Suppressor macrophage (primary cell): ENCODE measurements around the gene EFEMP2.
"Not testable (repeated sequence)": the region's sequence is repeated elsewhere in the genome, so short reads cannot be mapped to it uniquely, and the experiment has no call there.

Experiments used
- DNase-seq, 4 experiments: peaks; one replicate each; pipeline ENCODE4 v3.0.0-alpha.2; 2020 to 2022

Gene EFEMP2

DNA sequence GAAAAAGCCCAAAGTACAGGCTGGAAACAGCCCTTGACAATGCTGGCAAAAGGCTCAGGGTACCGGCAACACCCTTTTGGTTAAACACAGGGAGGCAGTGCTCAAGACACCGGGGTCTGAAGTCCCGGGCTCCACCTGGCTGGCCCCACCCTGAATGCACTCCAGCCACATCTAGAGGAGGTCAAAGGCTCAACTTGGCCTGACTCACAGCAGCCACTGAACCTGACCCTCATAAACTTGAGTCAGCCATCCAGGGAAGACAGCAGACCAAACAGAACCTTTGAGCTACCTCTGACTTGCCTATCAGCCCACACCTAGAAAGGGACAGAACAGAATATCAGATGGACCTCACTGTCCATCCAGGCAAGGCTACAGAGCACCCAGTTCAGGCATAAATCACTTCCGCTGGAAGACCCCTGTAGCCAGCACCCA is 18.4 kb downstream of the EFEMP2 start:
- DNase-seq, result no peak

DNA sequence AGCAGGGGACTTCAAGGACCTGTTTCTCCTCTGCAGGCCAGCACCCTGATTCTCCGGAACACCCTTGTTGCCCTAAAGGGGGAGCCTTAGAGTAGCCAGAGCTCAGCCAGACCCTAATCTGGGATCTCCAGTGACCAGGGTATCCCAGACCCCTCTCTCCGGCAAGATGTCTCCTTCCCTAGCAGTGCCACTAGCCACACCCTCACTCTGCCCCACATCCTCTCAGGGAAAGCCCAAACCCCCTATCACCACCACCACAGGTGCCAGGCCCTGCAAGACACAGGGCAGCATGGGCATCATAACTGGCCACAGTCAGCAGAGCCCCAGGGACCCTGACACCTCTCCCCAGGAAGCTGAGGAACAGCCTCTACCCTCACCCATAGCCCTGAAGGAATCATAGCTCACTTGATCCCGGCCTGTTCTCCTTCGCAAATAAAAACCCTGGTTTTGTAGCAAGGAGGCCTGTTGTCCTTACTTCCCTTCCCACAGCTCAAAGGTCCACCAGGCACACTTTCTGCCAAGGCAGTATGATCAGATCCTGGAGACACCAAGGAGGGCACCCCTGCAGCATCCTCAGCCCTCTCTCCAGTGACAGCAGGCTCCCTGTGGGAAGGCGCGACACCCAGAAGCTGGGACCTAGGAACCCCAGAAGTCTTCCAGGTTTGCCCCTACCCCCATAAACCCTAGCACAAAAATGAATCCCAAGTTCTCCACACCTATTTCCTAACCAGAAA is 19.2 kb downstream of the EFEMP2 start:
- no peak for DNase-seq

DNA sequence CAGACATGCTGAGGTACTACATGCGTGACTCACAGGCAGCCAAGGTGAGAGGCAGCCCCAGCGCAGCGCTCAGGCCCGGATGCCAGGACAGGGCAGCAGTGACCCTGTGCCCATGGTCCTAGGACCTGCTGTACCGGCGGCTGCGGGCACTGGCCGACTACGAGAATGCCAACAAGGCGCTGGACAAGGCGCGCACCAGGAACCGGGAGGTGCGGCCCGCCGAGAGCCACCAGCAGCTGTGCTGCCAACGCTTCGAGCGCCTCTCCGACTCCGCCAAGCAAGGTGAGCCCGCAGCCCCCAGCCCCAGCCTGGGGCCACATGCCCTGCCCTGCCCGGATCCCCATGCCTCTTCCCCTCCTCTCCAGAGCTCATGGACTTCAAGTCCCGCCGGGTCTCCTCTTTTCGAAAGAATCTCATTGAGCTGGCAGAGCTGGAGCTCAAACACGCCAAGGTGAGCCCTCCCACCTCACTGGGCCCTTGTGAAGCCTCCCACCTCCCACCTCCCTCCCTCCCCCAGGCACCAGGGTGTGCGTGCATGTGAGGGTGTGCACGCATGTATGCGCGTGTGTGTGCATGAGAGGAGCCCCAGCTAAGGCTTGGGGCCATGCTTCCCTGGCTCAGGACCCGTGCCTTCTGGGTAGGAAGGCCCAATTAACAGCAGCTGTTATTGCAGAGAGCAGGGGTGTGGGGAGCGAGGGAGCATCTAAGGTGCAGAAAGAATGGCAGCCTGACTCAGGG is 19.9 kb downstream of the EFEMP2 start:
- no peak for DNase-seq

DNA sequence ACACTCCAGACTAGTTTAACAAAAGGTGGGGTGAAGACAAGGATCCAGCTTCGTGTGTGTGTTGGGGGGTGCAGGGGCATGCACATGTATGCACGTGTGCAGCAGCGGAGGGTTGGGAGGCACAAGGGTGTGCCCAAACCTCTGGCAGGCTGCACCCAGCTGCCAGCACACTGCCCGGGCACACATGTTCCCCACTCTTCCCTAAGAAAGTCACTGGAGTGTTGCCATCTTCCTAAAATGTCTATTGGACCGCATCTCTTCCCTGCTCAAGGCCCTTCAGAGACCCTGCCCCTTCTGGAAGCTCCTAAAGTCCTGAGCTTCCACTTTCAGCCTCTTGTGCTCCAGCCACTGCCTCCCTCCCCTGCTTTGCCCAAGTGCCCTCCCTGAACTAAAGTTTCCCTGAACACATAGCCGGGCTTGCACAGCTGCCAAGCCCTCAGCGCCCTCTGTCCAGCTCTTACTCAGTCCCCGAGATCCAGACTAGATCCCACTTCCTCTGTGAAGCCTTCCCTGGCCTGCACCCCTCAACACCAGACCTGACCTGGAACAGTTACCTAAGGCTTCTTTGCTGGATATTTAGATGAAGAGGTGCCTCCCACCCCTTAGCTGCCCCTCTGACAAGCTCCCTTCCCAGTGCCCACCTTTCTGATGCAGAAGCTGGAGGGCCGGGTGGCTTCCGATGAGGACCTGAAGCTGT is 20.6 kb downstream of the EFEMP2 start:
- no peak for DNase-seq

DNA sequence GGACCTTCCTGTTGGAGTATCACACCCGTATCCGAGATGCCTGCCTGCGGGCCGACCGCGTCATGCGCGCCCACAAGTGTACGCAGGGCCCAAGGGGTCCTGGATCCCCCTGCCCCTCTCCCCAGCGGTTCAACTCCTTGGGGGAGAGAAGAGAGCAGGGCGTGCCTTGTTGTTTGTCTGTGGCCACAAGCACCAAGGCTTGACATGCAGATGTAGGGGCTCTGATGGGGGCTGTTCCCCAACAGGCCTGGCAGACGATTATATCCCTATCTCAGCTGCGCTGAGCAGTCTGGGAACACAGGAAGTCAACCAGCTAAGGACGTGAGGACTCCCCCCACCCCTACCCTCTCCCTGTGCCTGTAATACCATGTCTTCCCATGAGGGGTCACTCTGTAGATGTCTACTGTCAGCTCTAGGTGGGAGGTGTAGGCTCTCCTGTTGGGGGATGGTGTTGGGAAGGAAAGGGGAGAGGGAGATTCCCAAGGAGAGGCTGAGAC is 21.5 kb downstream of the EFEMP2 start:
- DNase-seq, result peak in 2 of 4 experiments; percentile 42 to 46

DNA sequence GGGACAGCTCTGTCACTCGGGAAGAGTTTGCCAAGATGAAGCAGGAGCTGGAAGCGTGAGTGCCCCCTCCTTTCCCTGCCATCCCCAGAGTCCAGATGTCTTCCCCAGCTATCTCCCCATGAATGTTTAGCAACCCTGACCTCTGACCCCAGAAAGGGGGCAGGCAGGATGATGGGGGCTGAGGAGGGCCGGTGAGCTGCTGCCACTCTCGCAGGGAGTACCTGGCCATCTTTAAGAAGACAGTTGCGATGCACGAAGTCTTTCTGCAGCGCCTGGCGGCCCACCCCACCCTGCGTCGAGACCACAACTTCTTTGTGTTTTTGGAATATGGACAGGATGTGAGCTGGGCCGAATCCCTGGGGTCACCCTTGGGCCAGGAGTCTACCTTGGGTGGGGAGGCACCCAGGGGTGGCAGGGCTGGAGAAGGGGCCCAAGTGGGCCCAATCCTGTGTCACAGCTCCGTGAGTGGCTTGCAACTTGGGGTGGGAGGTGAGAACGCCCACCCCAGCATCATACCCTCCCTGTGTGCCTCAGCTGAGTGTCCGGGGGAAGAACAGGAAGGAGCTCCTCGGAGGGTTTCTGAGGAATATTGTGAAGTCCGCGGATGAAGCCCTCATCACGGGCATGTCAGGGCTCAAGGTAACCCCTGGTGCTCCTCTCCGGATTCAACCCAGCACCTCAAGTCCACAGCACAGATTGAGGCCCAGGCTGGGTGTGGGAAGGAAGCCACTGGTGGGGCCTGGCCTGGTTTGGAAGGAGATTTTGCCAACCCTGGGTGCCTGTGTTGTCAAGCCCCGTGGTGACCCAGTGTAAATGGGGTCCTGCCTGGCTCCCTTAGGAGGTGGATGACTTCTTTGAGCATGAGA is 22.1 kb downstream of the EFEMP2 start:
- no peak for DNase-seq

DNA sequence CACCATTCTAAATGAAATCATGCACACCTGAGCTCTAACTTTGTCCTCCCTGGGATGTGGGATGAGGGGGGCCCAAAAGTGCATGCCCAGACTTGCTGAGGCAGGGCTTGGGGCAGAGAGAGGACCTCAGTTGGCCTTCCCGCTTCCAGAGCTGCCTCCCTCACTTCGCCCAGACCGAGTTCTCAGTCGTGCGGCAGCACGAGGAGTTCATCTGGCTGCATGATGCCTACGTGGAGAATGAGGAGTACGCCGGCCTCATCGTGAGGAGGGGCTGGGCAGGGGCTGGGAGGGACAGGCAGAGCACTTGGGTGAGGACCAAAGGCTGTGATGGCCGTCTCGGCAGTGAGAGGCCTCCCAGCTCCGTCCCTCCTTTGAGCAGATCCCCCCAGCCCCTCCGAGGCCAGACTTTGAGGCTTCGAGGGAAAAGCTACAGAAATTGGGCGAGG is 22.8 kb downstream of the EFEMP2 start:
- no peak for DNase-seq

DNA sequence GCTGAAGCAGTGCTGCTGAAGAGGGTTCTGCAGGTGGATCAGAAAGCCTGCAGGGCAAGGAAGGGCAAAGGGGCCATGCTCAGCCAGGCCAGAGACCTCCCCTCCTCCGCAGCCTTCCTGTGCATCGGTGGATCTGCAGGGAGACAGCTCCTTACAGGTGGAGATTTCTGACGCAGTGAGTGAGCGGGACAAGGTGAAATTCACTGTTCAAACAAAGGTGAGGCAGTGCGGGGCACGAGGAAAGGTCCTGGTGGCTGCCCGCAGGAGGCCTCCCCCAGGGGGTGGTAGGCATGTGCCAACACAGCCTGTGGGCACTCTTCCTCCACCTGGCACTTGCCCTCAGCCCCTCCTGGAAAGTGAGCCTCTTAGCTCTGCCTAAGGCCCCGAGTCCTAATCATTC is 23.2 kb downstream of the EFEMP2 start:
- no peak for DNase-seq

DNA sequence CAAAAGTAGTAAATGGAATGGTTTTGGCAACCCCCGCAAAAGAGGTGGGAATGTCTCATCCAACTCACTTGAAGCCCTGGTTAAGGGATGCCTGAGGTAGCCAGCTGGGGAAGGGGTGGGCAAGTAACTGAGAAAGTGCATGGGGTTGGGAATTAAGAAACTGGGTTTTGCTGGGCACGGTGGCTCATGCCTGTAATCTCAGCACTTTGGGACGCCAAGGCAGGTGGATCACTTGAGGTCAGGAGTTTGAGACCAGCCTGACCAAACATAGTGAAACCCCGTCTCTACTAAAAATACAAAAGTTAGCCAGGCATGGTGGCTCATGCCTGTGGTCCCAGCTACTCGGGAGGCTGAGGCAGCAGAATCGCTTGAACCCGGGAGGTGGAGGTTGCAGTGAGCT is 23.9 kb downstream of the EFEMP2 start:
- not testable (repeated sequence) for DNase-seq

DNA sequence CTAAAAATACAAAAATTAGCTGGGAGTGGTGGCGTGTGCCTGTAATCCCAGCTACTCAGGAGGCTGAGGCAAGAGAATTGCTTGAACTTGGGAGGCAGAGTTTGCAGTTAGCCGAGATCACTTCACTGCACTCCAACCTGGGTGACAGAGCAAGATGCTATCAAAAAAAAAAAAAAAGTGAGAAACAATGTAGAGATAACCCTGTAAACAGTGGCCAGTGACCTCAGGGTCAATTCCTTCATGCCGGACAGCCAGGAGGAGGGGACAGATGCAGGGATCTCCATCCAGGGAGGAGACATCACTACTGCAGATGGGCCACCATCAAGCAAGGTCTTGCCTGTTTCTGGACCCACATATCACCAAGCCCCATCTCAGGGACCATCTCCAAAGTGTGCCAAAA is 24.9 kb downstream of the EFEMP2 start:
- DNase-seq, result no peak

DNA sequence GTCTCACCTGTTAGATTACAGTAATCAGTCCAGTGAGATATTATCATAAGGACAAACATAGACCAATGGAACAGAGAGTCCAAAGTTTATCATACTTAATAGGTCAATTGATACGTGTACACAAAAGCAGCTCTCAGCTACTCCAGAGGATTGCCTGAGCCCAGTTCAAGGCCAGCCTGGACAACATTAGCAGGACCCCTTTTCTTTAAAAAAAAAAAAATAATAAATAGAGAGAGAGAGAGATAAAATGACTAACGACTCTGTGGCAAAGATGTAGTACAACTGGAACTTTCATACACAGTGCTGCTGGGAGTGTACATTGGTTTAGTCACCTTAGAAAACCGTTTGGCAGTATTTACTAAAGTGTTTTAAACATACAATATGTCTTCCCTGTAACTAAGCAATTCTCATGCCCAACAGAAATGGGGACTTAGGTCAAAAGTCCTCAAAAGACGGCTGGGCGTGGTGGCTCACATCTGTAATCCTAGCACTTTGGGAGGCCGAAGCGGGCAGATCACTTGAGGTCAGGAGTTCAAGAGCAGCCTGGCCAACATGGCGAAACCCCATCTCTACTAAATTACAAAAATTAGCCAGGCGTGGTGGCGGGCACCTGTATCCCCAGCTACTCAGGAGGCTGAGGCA is 28.2 kb downstream of the EFEMP2 start:
- DNase-seq, result no peak

DNA sequence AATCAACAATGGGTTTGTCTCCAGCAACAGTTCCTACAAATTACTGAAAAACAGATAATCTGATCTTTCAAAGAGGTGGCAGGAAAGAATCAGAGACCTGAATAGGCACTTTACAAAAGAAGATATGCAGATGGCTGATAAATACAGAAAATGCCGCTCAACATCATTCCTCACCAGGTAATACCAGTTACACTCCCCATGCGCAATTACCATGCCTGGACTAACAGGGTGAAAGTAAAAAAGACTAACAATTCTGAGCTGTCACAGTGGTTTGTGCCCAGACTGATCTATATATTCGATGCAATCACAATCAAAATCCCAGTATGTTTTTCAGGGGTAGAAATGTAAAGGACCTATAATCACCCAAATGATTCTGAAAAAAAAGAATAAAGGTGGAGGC is 28.8 kb downstream of the EFEMP2 start:
- DNase-seq, result no peak

DNA sequence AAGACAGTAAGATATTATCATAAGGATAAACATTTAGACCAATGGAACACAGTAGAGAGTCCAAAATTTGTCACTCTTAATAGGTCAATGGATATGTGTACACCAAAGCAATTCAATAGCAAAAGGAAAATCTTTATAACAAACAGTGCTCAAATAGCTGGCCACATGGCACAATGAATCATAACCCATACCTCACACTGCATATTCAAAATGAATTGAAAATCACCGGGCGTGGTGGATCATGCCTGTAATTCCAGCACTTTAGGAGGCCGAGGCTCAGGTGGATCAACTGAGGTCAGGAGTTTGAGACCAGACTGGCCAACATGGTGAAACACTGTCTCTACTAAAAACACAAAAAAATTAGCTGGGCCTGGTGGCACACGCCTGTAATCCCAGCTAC is 30.5 kb downstream of the EFEMP2 start:
- no peak for DNase-seq

DNA sequence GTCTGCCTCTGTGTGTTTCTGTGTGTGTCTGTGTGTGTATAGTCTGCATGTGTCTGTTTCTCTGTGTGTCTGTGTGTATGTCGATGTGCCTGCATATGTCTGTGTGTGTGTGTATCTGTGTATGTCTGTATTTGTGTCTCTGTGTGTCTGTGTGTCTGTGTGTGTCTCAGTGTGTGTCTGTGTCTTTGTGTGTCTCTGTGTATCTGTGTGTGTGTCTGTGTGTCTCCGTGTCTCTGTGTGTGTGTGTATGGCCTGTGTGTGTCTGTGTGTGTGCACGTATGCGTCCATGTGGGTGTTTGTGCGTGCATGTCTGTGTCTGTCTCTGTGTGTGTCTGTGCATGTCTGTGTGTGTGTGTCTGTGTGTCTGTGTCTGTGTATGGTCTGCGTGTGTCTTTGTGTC is 38.4 kb downstream of the EFEMP2 start:
- no peak for DNase-seq

DNA sequence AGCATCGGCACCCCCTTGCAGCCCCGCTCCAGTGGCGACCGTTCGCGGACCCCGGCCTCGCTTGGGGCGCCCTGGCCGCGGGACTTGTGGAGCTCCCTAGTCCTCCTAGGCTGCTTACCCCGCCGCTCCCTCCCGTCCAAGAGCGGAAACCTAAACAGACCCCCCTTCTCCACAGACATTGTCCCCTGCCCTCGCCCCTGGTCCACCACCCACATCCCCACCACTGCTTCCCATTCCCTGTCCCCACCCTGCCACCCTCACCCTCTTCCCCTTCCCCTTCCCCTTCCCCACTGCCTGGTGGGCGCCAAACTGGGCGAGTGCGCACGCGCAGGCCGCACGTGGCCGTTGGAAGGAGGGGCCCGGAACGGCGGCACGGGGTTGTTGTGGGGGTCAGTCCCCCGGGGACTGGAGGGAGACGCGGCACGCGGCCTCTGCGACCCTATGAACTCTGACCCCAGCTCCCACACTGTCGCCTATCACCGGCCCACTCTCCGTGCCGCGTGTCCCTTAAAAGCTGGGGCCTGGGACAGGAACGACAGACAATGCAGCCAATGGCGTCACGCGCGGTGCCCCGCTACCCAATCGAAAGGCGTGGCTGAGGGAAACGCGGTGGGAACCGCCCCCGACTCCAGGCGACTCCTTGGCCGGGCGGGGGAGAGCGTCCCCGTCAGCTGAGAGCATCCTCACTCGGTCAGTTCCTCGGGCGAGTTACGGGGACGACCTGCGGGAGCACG is 39.1 kb downstream of the EFEMP2 start, which contains the start of gene SNX32:
TSS of gene SNX32 (plus strand) at position 667 of the 734 bp plus-strand sequence. CDS start 103 bp downstream, outside the sequence.
- DNase-seq, result peak; percentile 95 to 97 (median 96)

DNA sequence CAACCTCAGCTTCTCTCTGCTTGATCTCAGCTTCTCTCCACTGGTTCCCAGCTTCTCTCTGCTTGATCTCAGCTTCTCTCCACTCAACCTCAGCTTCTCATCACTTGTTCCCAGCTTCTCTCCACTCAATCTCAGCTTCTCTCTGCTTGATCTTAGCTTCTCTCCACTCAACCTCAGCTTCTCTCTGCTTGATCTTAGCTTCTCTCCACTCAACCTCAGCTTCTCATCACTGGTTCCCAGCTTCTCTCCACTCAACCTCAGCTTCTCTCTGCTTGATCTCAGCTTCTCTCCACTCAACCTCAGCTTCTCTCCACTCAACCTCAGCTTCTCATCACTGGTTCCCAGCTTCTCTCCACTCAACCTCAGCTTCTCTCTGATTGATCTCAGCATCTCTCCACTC is 40.4 kb downstream of the EFEMP2 start:
- not testable (repeated sequence) for DNase-seq

DNA sequence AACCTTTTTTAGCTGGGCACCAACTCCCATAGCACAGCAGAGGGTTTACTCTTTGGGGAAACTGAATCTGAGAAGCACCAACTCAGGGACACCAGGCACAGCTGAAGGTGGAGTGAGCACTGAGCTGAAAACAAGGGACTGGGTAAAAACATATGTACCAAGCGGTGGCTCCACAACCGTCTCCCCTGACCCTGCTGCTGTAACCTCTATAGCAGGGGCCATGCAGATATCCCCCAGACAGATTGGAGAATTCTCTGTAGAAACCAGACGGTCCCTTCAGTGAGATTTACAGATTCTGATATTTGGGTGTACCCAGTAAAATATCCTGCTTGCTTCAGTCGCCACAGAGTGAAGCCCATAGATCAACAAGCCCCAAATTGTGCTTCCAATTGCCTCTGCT is 43.1 kb downstream of the EFEMP2 start:
- no peak for DNase-seq

DNA sequence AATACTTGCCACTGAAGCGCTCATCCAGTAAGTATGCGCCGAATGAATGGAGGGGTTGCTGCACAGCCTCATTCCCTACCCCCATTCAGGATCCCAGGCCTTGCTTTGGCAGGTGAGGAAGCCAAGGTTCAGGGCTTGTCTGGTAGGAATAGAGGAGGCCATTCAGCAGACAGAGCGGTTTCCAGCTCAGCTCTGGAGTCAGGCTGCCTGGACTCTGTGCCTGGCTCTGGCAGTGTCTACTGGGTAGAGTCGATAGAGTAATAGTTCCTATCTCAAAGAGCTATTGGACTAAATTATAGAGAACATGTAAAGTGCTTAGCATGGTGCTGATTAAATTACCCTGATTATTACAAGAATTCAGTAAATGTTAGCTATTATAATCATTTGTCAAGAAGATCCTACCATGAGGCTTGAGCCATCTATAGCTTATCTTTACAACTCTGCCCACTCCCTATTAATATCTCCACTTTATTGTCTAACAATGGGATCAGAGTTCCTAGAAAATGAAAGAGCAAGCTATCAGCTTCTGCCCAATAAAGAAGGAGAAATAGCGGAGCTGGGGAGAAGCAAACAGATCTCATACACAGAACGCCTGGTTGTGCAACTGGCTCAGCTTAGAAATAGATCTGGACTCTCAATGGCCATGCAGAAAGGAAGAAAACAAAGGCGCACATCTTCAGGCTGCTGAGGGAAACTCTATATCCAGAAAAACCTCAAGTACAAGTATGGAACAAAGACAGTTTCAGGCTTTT is 45.4 kb downstream of the EFEMP2 start:
- DNase-seq, result no peak

DNA sequence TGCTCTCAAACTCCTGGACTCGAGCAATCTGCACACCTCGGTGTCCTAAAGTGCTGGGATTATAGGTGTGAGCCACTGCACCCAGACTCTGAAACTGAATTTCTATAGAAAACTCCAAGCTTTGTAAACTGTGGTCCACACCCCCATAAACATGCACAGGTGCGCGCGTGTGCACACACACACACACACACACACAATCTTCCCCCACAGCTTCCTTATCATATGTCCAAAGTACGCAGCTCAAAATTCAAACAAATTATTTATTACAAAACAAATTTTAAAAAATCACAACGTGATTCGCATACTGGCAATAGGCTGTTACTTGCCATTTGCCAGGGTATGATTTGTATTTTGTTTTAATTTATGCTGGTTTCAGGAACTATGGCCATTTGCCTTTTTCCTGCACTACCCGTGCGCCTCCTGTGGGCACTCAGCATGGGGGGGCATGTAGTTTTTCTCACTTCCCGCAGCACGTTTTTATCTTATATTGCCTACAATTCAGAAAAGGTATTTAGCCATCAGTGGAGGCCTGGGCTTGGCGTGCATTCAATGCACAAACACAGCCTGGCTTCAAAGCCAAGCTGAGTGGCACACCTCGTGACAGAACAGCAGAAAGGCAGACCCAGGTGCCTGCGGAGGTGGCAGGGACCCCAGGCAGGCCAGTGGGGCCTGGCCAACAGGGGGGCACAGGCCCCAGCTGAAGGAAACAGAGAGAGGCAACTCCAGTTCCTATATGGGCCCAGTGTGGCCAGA is 49.6 kb downstream of the EFEMP2 start:
- no peak for DNase-seq
